ENCODE results near the gene MPRIP.

The MPRIP gene

GRCh38 chr17:17078832-17079231 is 36.6 kb downstream of the MPRIP start:
- Mint-ChIP-seq H3K27ac (no peak overlapping the region), H3K36me3 (peaks cover 5% of the 10 kb centered on the region), H3K9me3 (no peaks in the 10 kb centered on the region), H3K4me3 (no peak overlapping the region), H3K27me3 (no peaks in the 10 kb centered on the region), H3K4me1 (peaks cover 37% of the 10 kb centered on the region)

GRCh38 chr17:17079336-17079735 is 37.1 kb downstream of the MPRIP start:
- H3K36me3 Mint-ChIP-seq, result peaks cover 5% of the 10 kb centered on the region
- no peaks in the 10 kb centered on the region for H3K27me3 Mint-ChIP-seq
- H3K27ac Mint-ChIP-seq, result no peak overlapping the region
- peaks cover 32% of the 10 kb centered on the region for H3K4me1 Mint-ChIP-seq
- H3K9me3 Mint-ChIP-seq, result no peaks in the 10 kb centered on the region
- H3K4me3 Mint-ChIP-seq, result no peak overlapping the region

GRCh38 chr17:17079761-17080160 is 37.5 kb downstream of the MPRIP start:
- H3K9me3 Mint-ChIP-seq, result no peaks in the 10 kb centered on the region
- H3K27ac Mint-ChIP-seq, result no peak overlapping the region
- H3K27me3 Mint-ChIP-seq, result no peaks in the 10 kb centered on the region
- H3K36me3 Mint-ChIP-seq, result peaks cover 5% of the 10 kb centered on the region
- peaks cover 28% of the 10 kb centered on the region for H3K4me1 Mint-ChIP-seq
- H3K4me3 Mint-ChIP-seq, result no peak overlapping the region

- no peak overlapping the region for H3K4me3 Mint-ChIP-seq
- H3K4me1 Mint-ChIP-seq, result peaks cover 24% of the 10 kb centered on the region
- H3K9me3 Mint-ChIP-seq, result no peaks in the 10 kb centered on the region
- H3K36me3 Mint-ChIP-seq, result peaks cover 5% of the 10 kb centered on the region
- H3K27ac Mint-ChIP-seq, result no peak overlapping the region
- H3K27me3 Mint-ChIP-seq, result no peaks in the 10 kb centered on the region
Measured at GRCh38 chr17:17080181-17080631, 37.9 kb downstream of the MPRIP start.

- H3K4me1 Mint-ChIP-seq, result peaks cover 18% of the 10 kb centered on the region
- no peaks in the 10 kb centered on the region for H3K9me3 Mint-ChIP-seq
- no peaks in the 10 kb centered on the region for H3K27me3 Mint-ChIP-seq
- no peak overlapping the region for H3K27ac Mint-ChIP-seq
- no peak overlapping the region for H3K4me3 Mint-ChIP-seq
- H3K36me3 Mint-ChIP-seq, result peaks cover 5% of the 10 kb centered on the region
Measured at GRCh38 chr17:17080781-17081180, 38.5 kb downstream of the MPRIP start.

- Mint-ChIP-seq H3K9me3 (no peaks in the 10 kb centered on the region), H3K4me1 (peaks cover 16% of the 10 kb centered on the region), H3K27ac (no peak overlapping the region), H3K36me3 (peaks cover 8% of the 10 kb centered on the region), H3K4me3 (no peak overlapping the region), H3K27me3 (no peaks in the 10 kb centered on the region)
Measured at GRCh38 chr17:17081304-17081940, 39.2 kb downstream of the MPRIP start.

GRCh38 chr17:17082878-17083277 is 40.6 kb downstream of the MPRIP start:
- Mint-ChIP-seq H3K4me3 (no peak overlapping the region), H3K9me3 (no peaks in the 10 kb centered on the region), H3K4me1 (peaks cover 27% of the 10 kb centered on the region), H3K27ac (no peak overlapping the region), H3K36me3 (peaks cover 10% of the 10 kb centered on the region), H3K27me3 (no peaks in the 10 kb centered on the region)

- peaks cover 36% of the 10 kb centered on the region for H3K4me1 Mint-ChIP-seq
- H3K4me3 Mint-ChIP-seq, result no peak overlapping the region
- H3K27me3 Mint-ChIP-seq, result no peaks in the 10 kb centered on the region
- H3K27ac Mint-ChIP-seq, result no peak overlapping the region
- H3K9me3 Mint-ChIP-seq, result no peaks in the 10 kb centered on the region
- peaks cover 9% of the 10 kb centered on the region for H3K36me3 Mint-ChIP-seq
Measured at GRCh38 chr17:17084317-17084835, 42.1 kb downstream of the MPRIP start.

- peaks cover 37% of the 10 kb centered on the region for H3K4me1 Mint-ChIP-seq
- no peak overlapping the region for H3K4me3 Mint-ChIP-seq
- H3K36me3 Mint-ChIP-seq, result peaks cover 9% of the 10 kb centered on the region
- no peak overlapping the region for H3K27ac Mint-ChIP-seq
- no peaks in the 10 kb centered on the region for H3K9me3 Mint-ChIP-seq
- no peaks in the 10 kb centered on the region for H3K27me3 Mint-ChIP-seq
Measured at GRCh38 chr17:17084941-17085340, 42.7 kb downstream of the MPRIP start.

GRCh38 chr17:17086585-17086984 is 44.3 kb downstream of the MPRIP start:
- Mint-ChIP-seq H3K27me3 (no peaks in the 10 kb centered on the region), H3K36me3 (peaks cover 7% of the 10 kb centered on the region), H3K27ac (no peak overlapping the region), H3K4me1 (peaks cover 36% of the 10 kb centered on the region), H3K4me3 (no peak overlapping the region), H3K9me3 (no peaks in the 10 kb centered on the region)

GRCh38 chr17:17087424-17088015 is 45.3 kb downstream of the MPRIP start:
- no peaks in the 10 kb centered on the region for H3K9me3 Mint-ChIP-seq
- peaks cover 7% of the 10 kb centered on the region for H3K36me3 Mint-ChIP-seq
- H3K27ac Mint-ChIP-seq, result no peak overlapping the region
- H3K27me3 Mint-ChIP-seq, result no peaks in the 10 kb centered on the region
- no peak overlapping the region for H3K4me3 Mint-ChIP-seq
- peaks cover 36% of the 10 kb centered on the region for H3K4me1 Mint-ChIP-seq

GRCh38 chr17:17088086-17088485 is 45.8 kb downstream of the MPRIP start:
- Mint-ChIP-seq H3K27ac (no peak overlapping the region), H3K36me3 (peaks cover 5% of the 10 kb centered on the region), H3K27me3 (no peaks in the 10 kb centered on the region), H3K4me3 (no peak overlapping the region), H3K9me3 (no peaks in the 10 kb centered on the region), H3K4me1 (peaks cover 37% of the 10 kb centered on the region)

- Mint-ChIP-seq H3K4me3 (no peak overlapping the region), H3K27me3 (no peaks in the 10 kb centered on the region), H3K9me3 (no peaks in the 10 kb centered on the region), H3K4me1 (peaks cover 45% of the 10 kb centered on the region), H3K36me3 (peaks cover 5% of the 10 kb centered on the region), H3K27ac (peak overlapping the region; percentile 52)
Measured at GRCh38 chr17:17088541-17089525, 46.6 kb downstream of the MPRIP start.

GRCh38 chr17:17089796-17090641 is 47.8 kb downstream of the MPRIP start:
- H3K4me1 Mint-ChIP-seq, result peaks cover 55% of the 10 kb centered on the region
- no peaks in the 10 kb centered on the region for H3K9me3 Mint-ChIP-seq
- no peak overlapping the region for H3K4me3 Mint-ChIP-seq
- peaks cover 5% of the 10 kb centered on the region for H3K36me3 Mint-ChIP-seq
- peak overlapping the region; percentile 52 for H3K27ac Mint-ChIP-seq
- H3K27me3 Mint-ChIP-seq, result no peaks in the 10 kb centered on the region

- H3K36me3 Mint-ChIP-seq, result peaks cover 5% of the 10 kb centered on the region
- no peak overlapping the region for H3K27ac Mint-ChIP-seq
- no peak overlapping the region for H3K4me3 Mint-ChIP-seq
- H3K27me3 Mint-ChIP-seq, result no peaks in the 10 kb centered on the region
- H3K4me1 Mint-ChIP-seq, result peaks cover 57% of the 10 kb centered on the region
- no peaks in the 10 kb centered on the region for H3K9me3 Mint-ChIP-seq
Measured at GRCh38 chr17:17090642-17091103, 48.4 kb downstream of the MPRIP start.

Data from activated naive CD4-positive, alpha-beta T cell treated with anti-CD3 and anti-CD28 coated beads, Interleukin-2, amount 50 U/mL, for 24 hours (primary cell).